HG03439 (cell line): ENCODE results near the gene BANF2.
"Not testable (repeated sequence)": the region's sequence is repeated elsewhere in the genome, so short reads cannot be mapped to it uniquely, and the experiment has no call there.

Experiments
- ATAC-seq: cut with Tn5 transposase; IDR thresholded peaks from one replicate; pipeline ENCODE4 v1.9.1; 2021; ENCODE audit warnings: mild to moderate bottlenecking, moderate library complexity; ENCODE audit not compliant: unreplicated experiment

BANF2 gene

GRCh38 chr20:17761604-17762003 lies 61.8 kb downstream of the BANF2 start:
- ATAC-seq = no peak

GRCh38 chr20:17762243-17762872 lies 62.6 kb downstream of the BANF2 start:
- no peak for ATAC-seq

- no peak for ATAC-seq
Measured at GRCh38 chr20:17762873-17763557, 63.2 kb downstream of the BANF2 start.

- no peak for ATAC-seq
Measured at GRCh38 chr20:17765017-17765416, 65.3 kb downstream of the BANF2 start.

- no peak for ATAC-seq
Measured at GRCh38 chr20:17765584-17765983, 65.8 kb downstream of the BANF2 start.

GRCh38 chr20:17766226-17766625 lies 66.5 kb downstream of the BANF2 start:
- ATAC-seq = no peak

GRCh38 chr20:17767624-17768023 lies 67.9 kb downstream of the BANF2 start:
- ATAC-seq = no peak

- ATAC-seq = no peak
Measured at GRCh38 chr20:17768271-17768670, 68.5 kb downstream of the BANF2 start.

- ATAC-seq = not testable (repeated sequence)
Measured at GRCh38 chr20:17769716-17770115, 70.0 kb downstream of the BANF2 start.

- no peak for ATAC-seq
Measured at GRCh38 chr20:17771206-17772004, 71.6 kb downstream of the BANF2 start.

- ATAC-seq = no peak
Measured at GRCh38 chr20:17772005-17772343, 72.2 kb downstream of the BANF2 start.

- no peak for ATAC-seq
Measured at GRCh38 chr20:17773619-17774018, 73.9 kb downstream of the BANF2 start.

GRCh38 chr20:17775600-17775999 lies 75.8 kb downstream of the BANF2 start:
- ATAC-seq = no peak

- ATAC-seq = no peak
Measured at GRCh38 chr20:17776551-17776950, 76.8 kb downstream of the BANF2 start.

GRCh38 chr20:17779011-17779410 lies 79.2 kb downstream of the BANF2 start:
- not testable (repeated sequence) for ATAC-seq

- ATAC-seq = no peak
Measured at GRCh38 chr20:17782768-17783167, 83.0 kb downstream of the BANF2 start.

GRCh38 chr20:17783671-17784070 lies 83.9 kb downstream of the BANF2 start:
- ATAC-seq = no peak

GRCh38 chr20:17785007-17785406 lies 85.2 kb downstream of the BANF2 start:
- no peak for ATAC-seq
